H1 (cell line): ENCODE data around the gene CCDC120. TPM values are rescaled to one million over a fixed set of nuclear protein-coding genes. Genes with fewer than 3 reads are reported as not detected.

Experiments used
- CTCF ChIA-PET: fragments of 300-600 bp; sonication (Branson Sonifier 250); formaldehyde crosslinking; loops from one replicate; lab custom pipeline; 2021; ENCODE audit not compliant: partially characterized antibody; lab: Charles Lee
- POLR2A ChIA-PET: fragments of 300-600 bp; sonication (Branson Sonifier 250); formaldehyde crosslinking; loops from one replicate; lab custom pipeline; 2021; ENCODE audit warnings: inconsistent platforms; ENCODE audit not compliant: partially characterized antibody; lab: Charles Lee
- DNase-seq, 2 experiments: peaks; one replicate each; pipeline versions ENCODE4 v3.0.0 to v3.0.0-alpha.2; 2010 to 2022; ENCODE audit warnings: low spot score in 2 of 2, low read depth in 1 of 2, mixed read lengths in 1 of 2
- FAIRE-seq: peaks from 2 replicates; lab custom pipeline; 2011; peaks lifted over from hg19 to GRCh38; lab: Jason Lieb, UNC
- H2AFZ ChIP-seq: 2 replicates; pipeline ENCODE4 v1.8.1; 2012; ENCODE audit warnings: low read length, inconsistent platforms
- H2AK5ac ChIP-seq: 2 replicates; pipeline ENCODE4 v1.6.1; 2013; ENCODE audit warnings: low read depth, low read length
- H2BK120ac ChIP-seq: replicated peaks from 2 replicates; pipeline ENCODE3; 2013; ENCODE audit warnings: low read depth, low read length, inconsistent platforms
- H2BK12ac ChIP-seq: 2 replicates; pipeline ENCODE4 v1.6.1; 2013; ENCODE audit warnings: low read depth, low read length
- H2BK15ac ChIP-seq: 2 replicates; pipeline ENCODE4 v1.6.1; 2013; ENCODE audit warnings: low read length
- H2BK20ac ChIP-seq: 2 replicates; pipeline ENCODE4 v1.6.1; 2013; ENCODE audit warnings: low read length
- H2BK5ac ChIP-seq: 2 replicates; pipeline ENCODE4 v1.6.1; 2013; ENCODE audit warnings: low read depth, low read length
- H3K14ac ChIP-seq: 2 replicates; pipeline ENCODE4 v1.6.1; 2013; ENCODE audit warnings: inconsistent platforms; ENCODE audit not compliant: insufficient read length
- H3K18ac ChIP-seq: 2 replicates; pipeline ENCODE4 v1.6.1; 2013; ENCODE audit warnings: low read length; ENCODE audit errors: extremely low read depth
- H3K23ac ChIP-seq: 2 replicates; pipeline ENCODE4 v1.6.1; 2013; ENCODE audit warnings: inconsistent platforms; ENCODE audit not compliant: insufficient read length
- H3K23me2 ChIP-seq: 2 replicates; pipeline ENCODE4 v1.6.1; 2013; ENCODE audit warnings: low read depth, low read length
- H3K27ac ChIP-seq: 2 replicates; pipeline ENCODE4 v1.6.1; 2011; ENCODE audit warnings: low read depth, low read length, inconsistent platforms
- H3K27me3 ChIP-seq, 4 experiments: replicated peaks in 1 of 4; 1 replicate in 1 of 4; 2 replicates in 3 of 4; pipeline versions ENCODE4 v1.6.1 to v1.8.1; 2011 to 2013; ENCODE audit warnings: low read length in 3 of 4, mild to moderate bottlenecking in 3 of 4, inconsistent platforms in 2 of 4, mixed read lengths in 2 of 4, moderate library complexity in 1 of 4; ENCODE audit not compliant: control insufficient read depth in 3 of 4, insufficient read depth in 3 of 4; ENCODE audit errors: extremely low read depth in 1 of 4
- H3K36me3 ChIP-seq, 4 experiments: 2 replicates each; pipeline versions ENCODE4 v1.6.1 to v1.8.1; 2011 to 2013; ENCODE audit warnings: mild to moderate bottlenecking in 4 of 4, low read length in 3 of 4, moderate library complexity in 2 of 4, control low read depth in 1 of 4, inconsistent platforms in 1 of 4; ENCODE audit not compliant: insufficient read depth in 4 of 4, control insufficient read depth in 2 of 4
- H3K4ac ChIP-seq: replicated peaks from 2 replicates; pipeline ENCODE3; 2013; ENCODE audit warnings: low read length, low read depth, mixed read lengths, inconsistent platforms; ENCODE audit not compliant: insufficient read length
- H3K4me1 ChIP-seq, 4 experiments: replicated peaks in 1 of 4; 1 replicate in 1 of 4; 2 replicates in 3 of 4; pipeline versions ENCODE4 v1.6.1 to v1.8.1; 2011 to 2013; ENCODE audit warnings: low read length in 3 of 4, inconsistent platforms in 2 of 4, mixed read lengths in 1 of 4; ENCODE audit not compliant: insufficient read depth in 4 of 4, control insufficient read depth in 3 of 4
- H3K4me2 ChIP-seq, 2 experiments: 2 replicates each; pipeline versions ENCODE4 v1.6.1 to v1.8.1; 2011 to 2013; ENCODE audit warnings: low read depth in 2 of 2, low read length in 2 of 2, control low read depth in 1 of 2, inconsistent platforms in 1 of 2, mild to moderate bottlenecking in 1 of 2; ENCODE audit not compliant: insufficient read depth in 1 of 2
- H3K4me3 ChIP-seq, 4 experiments: fragments of 200-600, 300-600 bp in 1 of 4; sonication (generic), shearing (Covaris generic), sonication (Bioruptor Twin) in 1 of 4; 2 replicates each; pipeline versions ENCODE4 v1.5.1 to v1.8.1; 2011 to 2016; ENCODE audit warnings: low read length in 4 of 4, low read depth in 3 of 4, control low read depth in 2 of 4, inconsistent platforms in 2 of 4, mild to moderate bottlenecking in 2 of 4, mixed read lengths in 1 of 4, moderate library complexity in 1 of 4; ENCODE audit not compliant: insufficient read depth in 2 of 4; ENCODE audit errors: extremely low read depth in 1 of 4
- H3K56ac ChIP-seq: replicated peaks from 2 replicates; pipeline ENCODE3; 2013; ENCODE audit warnings: low read depth, mild to moderate bottlenecking, mixed read lengths, low read length, inconsistent platforms; ENCODE audit not compliant: insufficient read length
- H3K79me1 ChIP-seq: 2 replicates; pipeline ENCODE4 v1.6.1; 2013; ENCODE audit warnings: low read depth, low read length, control low read depth
- H3K79me2 ChIP-seq, 2 experiments: 2 replicates each; pipeline versions ENCODE4 v1.6.1 to v1.8.1; 2012 to 2013; ENCODE audit warnings: low read length in 2 of 2, mild to moderate bottlenecking in 2 of 2, inconsistent platforms in 1 of 2; ENCODE audit not compliant: insufficient read depth in 2 of 2, control insufficient read depth in 1 of 2
- H3K9ac ChIP-seq, 4 experiments: replicated peaks in 1 of 4; 1 replicate in 1 of 4; 2 replicates in 3 of 4; pipeline versions ENCODE4 v1.6.1 to v1.8.1; 2011 to 2013; ENCODE audit warnings: low read depth in 3 of 4, low read length in 3 of 4, control low read depth in 2 of 4, mild to moderate bottlenecking in 2 of 4, moderate library complexity in 2 of 4, inconsistent platforms in 1 of 4; ENCODE audit errors: extremely low read depth in 1 of 4
- H3K9me3 ChIP-seq, 2 experiments: 2 replicates each; pipeline versions ENCODE4 v1.6.1 to v1.8.1; 2012 to 2013; ENCODE audit warnings: mild to moderate bottlenecking in 2 of 2, moderate library complexity in 2 of 2, control low read depth in 1 of 2, inconsistent platforms in 1 of 2, low read depth in 1 of 2, low read length in 1 of 2, mixed read lengths in 1 of 2; ENCODE audit not compliant: insufficient read depth in 2 of 2
- H4K20me1 ChIP-seq, 2 experiments: replicated peaks in 1 of 2; 2 replicates each; pipeline versions ENCODE3 to v1.8.1; 2011 to 2013; ENCODE audit warnings: inconsistent platforms in 2 of 2, low read length in 2 of 2, mild to moderate bottlenecking in 1 of 2; ENCODE audit not compliant: insufficient read depth in 2 of 2, control insufficient read depth in 1 of 2
- H4K5ac ChIP-seq: 2 replicates; pipeline ENCODE4 v1.6.1; 2013; ENCODE audit warnings: low read length, low read depth, mixed read lengths, inconsistent platforms; ENCODE audit not compliant: insufficient read length
- H4K8ac ChIP-seq: 2 replicates; pipeline ENCODE4 v1.8.0; 2013; ENCODE audit warnings: mild to moderate bottlenecking, moderate library complexity, low read length, inconsistent platforms; ENCODE audit not compliant: insufficient read depth; ENCODE audit errors: extremely low read depth
- H4K91ac ChIP-seq: replicated peaks from 2 replicates; pipeline ENCODE3; 2013; ENCODE audit warnings: low read length, mixed read lengths, inconsistent platforms; ENCODE audit not compliant: insufficient read length
- CBX8 ChIP-seq: fragments of 300-800, 300-1000 bp; sonication (generic); IDR thresholded peaks from 2 replicates; pipeline ENCODE4 v1.7.1; 2016; ENCODE audit warnings: low read depth, low read length, borderline replicate concordance
- FOSL1 ChIP-seq: IDR thresholded peaks from 2 replicates; pipeline ENCODE4 v1.6.1; 2011; ENCODE audit warnings: mild to moderate bottlenecking, low read depth, low read length, moderate library complexity; ENCODE audit not compliant: insufficient read depth
- KDM1A ChIP-seq: fragments of 200-600, 300-600 bp; sonication (generic); IDR thresholded peaks from 2 replicates; pipeline ENCODE4 v1.7.1; 2016; ENCODE audit warnings: mild to moderate bottlenecking, low read length, borderline replicate concordance
- KDM4A ChIP-seq: IDR thresholded peaks from one replicate; pipeline ENCODE4 v1.7.1; 2012; ENCODE audit warnings: low read depth, mild to moderate bottlenecking, moderate library complexity, low read length, inconsistent platforms; ENCODE audit not compliant: severe bottlenecking
- NRF1 ChIP-seq: IDR thresholded peaks from 2 replicates; pipeline ENCODE4 v1.6.1; 2011; ENCODE audit warnings: mild to moderate bottlenecking, low read depth, low read length, improper control_type of control experiment
- SAP30 ChIP-seq: fragments of 300-600 bp; sonication (generic); IDR thresholded peaks from 2 replicates; pipeline ENCODE4 v1.7.1; 2012; ENCODE audit warnings: low read length, moderate library complexity, mild to moderate bottlenecking, inconsistent platforms; ENCODE audit not compliant: insufficient read depth, insufficient replicate concordance
- SIN3A ChIP-seq, 2 experiments: IDR thresholded peaks in 1 of 2; conservative IDR thresholded peaks in 1 of 2; 2 replicates each; pipeline ENCODE4 v1.6.1; 2011 to 2012; ENCODE audit warnings: low read length in 2 of 2, improper control_type of control experiment in 1 of 2, low read depth in 1 of 2, mild to moderate bottlenecking in 1 of 2
- SIRT6 ChIP-seq: IDR thresholded peaks from one replicate; pipeline ENCODE4 v1.7.1; 2012; ENCODE audit warnings: low read length, inconsistent platforms
- TBP ChIP-seq: IDR thresholded peaks from 2 replicates; pipeline ENCODE4 v1.6.1; 2011; ENCODE audit warnings: low read depth, low read length, improper control_type of control experiment
- ZNF274 ChIP-seq: IDR thresholded peaks from 2 replicates; pipeline ENCODE4 v1.7.0; 2012; ENCODE audit warnings: low read length, borderline replicate concordance; ENCODE audit errors: extremely low read depth
- whole genome bisulfite sequencing, 2 experiments: shearing (Covaris generic) in 1 of 2; methylation state at CpG; one replicate each; pipeline versions ENCODE4 v1.1.6 to v1.1.7; 2013 to 2015; ENCODE audit warnings: low lambda C conversion rate in 2 of 2, mixed read lengths in 2 of 2, inconsistent platforms in 1 of 2, low coverage in 1 of 2, missing lambda C conversion rate in 1 of 2; ENCODE audit not compliant: insufficient replicate concordance in 2 of 2, insufficient coverage in 1 of 2, insufficient read length in 1 of 2; ENCODE audit errors: extremely low coverage in 1 of 2, missing lambda C conversion rate in 1 of 2; 5-methylcytosine and 5-hydroxymethylcytosine counted together
- long read RNA-seq, 2 experiments: library from RNA in 1 of 2; library from capped mRNA in 1 of 2; stranded (forward); transcript quantifications; one replicate each; pipeline ENCODE4 v2.0.0, GENCODE V29; 2021; ENCODE audit warnings: inconsistent platforms in 1 of 2
- polyA minus RNA-seq, 3 experiments: library from RNA; depleted of rRNA, polyadenylated mRNA; stranded (reverse); fragments of >200 nt; gene quantifications; 1 replicate in 2 of 3; 2 replicates in 1 of 3; pipeline ENCODE4 v1.2.3, GENCODE V29; 2011
- polyA plus RNA-seq, 7 experiments: library from polyadenylated mRNA; depleted of rRNA in 3 of 7; stranded (reverse) in 5 of 7; unstranded in 2 of 7; fragments of >200 nt in 5 of 7; fragments of 200-250 nt in 2 of 7; gene quantifications; 1 replicate in 5 of 7; 2 replicates in 1 of 7; 4 replicates in 1 of 7; pipeline versions ENCODE4 v1.2.1 to v1.2.3, GENCODE V29; 2011 to 2013; ENCODE audit warnings: missing spikeins in 2 of 7, mixed read lengths in 2 of 7
- total RNA-seq: library from RNA; stranded (reverse); fragmentation: NEBNext Ultra II Directional; extraction: Animal tissue kit (Norgen Biotek cat#: 25700); gene quantifications from 2 replicates; pipeline ENCODE4 v1.2.1, GENCODE V29; 2021

Gene CCDC120
- 11.8 and 11.9 TPM in 2 replicates for total RNA-seq
- polyA plus RNA-seq (2011; rRNA removed): 4.9 and 8.6 TPM in 2 replicates
- 5.2 TPM for polyA plus RNA-seq (2011; cell fraction: cytosol; rRNA removed)
- polyA plus RNA-seq (2011; cell fraction: nucleus; rRNA removed): 16.9 TPM
- polyA plus RNA-seq (2012, experiment 1 of 2): 7.7 to 10.3 TPM (median 9.3 TPM) in 4 replicates
- 7.5 TPM for polyA plus RNA-seq (2012, experiment 2 of 2)
- 7.6 TPM for polyA plus RNA-seq (2013, experiment 1 of 2)
- polyA plus RNA-seq (2013, experiment 2 of 2): 7.6 TPM
- polyA minus RNA-seq (2011; rRNA and poly(A)+ RNA removed): 3.1 and 5.0 TPM in 2 replicates
- 6.9 TPM for polyA minus RNA-seq (2011; cell fraction: cytosol; rRNA and poly(A)+ RNA removed)
- 5.9 TPM for polyA minus RNA-seq (2011; cell fraction: nucleus; rRNA and poly(A)+ RNA removed)
- long read RNA-seq, experiment 1, partial matches to known transcripts: 0 of 4 reads
- long read RNA-seq, experiment 1, other reads (novel, unspliced or antisense): 3 of 4 reads
- long read RNA-seq, experiment 2, partial matches to known transcripts: 0 of 1 reads
- long read RNA-seq, experiment 2, other reads (novel, unspliced or antisense): 0 of 1 reads

GRCh38 chrX:49058794-49059193 lies at the start of gene CCDC120:
CCDC120 (plus strand) TSS chrX:49058999; CDS start chrX:49062042, 3,043 bp downstream.
- H2AK5ac ChIP-seq: no peak within 1 kb of the TSS
- no peak within 1 kb of the TSS for H4K8ac ChIP-seq
- H3K18ac ChIP-seq: no peak within 1 kb of the TSS
- no peak within 1 kb of the TSS for H4K5ac ChIP-seq
- H4K91ac ChIP-seq: no peak within 1 kb of the TSS
- no peak within 1 kb of the TSS for H3K4ac ChIP-seq
- TF ChIP-seq FOSL1 (no peak), SIN3A (conservative IDR thresholded peaks at IDR 0.05 in 1 of 2, IDR thresholded peaks at IDR 0.05 in 1 of 2; ENCODE audit: low read depth in 1 of 2, low read length in 2 of 2) (no peak), NRF1 (no peak), ZNF274 (no peak), SAP30 (no peak), TBP (no peak), CBX8 (no peak), SIRT6 (no peak), KDM1A (no peak), KDM4A (no peak)
- no peak within 1 kb of the TSS for H3K14ac ChIP-seq
- H4K20me1 ChIP-seq: no peaks in the 10 kb centered on the region
- no peaks in the 10 kb centered on the region for H3K27me3 ChIP-seq
- peak within 1 kb of the TSS in 2 of 4 experiments; percentile 22 to 48; a peak in 3 of 7 replicates for H3K9ac ChIP-seq
- H3K79me2 ChIP-seq: peaks cover 0 to 13% of the 10 kb centered on the region in 2 experiments; a peak in 3 of 4 replicates
- no peak within 1 kb of the TSS for H2BK120ac ChIP-seq
- no peak within 1 kb of the TSS for H3K56ac ChIP-seq
- no peak within 1 kb of the TSS for H3K27ac ChIP-seq
- peaks cover 0 to 4% (median 0%) of the 10 kb centered on the region in 4 experiments; a peak in 5 of 7 replicates for H3K4me1 ChIP-seq
- H2BK5ac ChIP-seq: no peak within 1 kb of the TSS; the same call in 1 of the 2 replicates
- H3K4me3 ChIP-seq: peak within 1 kb of the TSS; percentile 46 to 66 (median 51)
- no peak within 1 kb of the TSS for H2BK15ac ChIP-seq
- no peak within 1 kb of the TSS for H2AFZ ChIP-seq
- H2BK12ac ChIP-seq: 0 out of 2 replicates have a peak within 1 kb of the TSS, but pooled peaks have one; percentile 17
- DNase-seq (no peak), FAIRE-seq (no peak)
- no peak within 1 kb of the TSS for H3K23ac ChIP-seq
- no peak within 1 kb of the TSS for H2BK20ac ChIP-seq
- peaks cover 3% of the 10 kb centered on the region; the same call in 1 of the 2 replicates for H3K23me2 ChIP-seq
- 14% methylated on average over 1 of the region's 5 CpGs; no CpG with 5 or more reads in 1 of the 2 experiments for WGBS, 2 experiments
- H3K4me2 ChIP-seq: peak within 1 kb of the TSS; percentile 78 to 85
- ChIA-PET CTCF (interaction anchor here (0.6 kb wide), 1 partner anchor 19 kb away, joined by 3 read pairs; no protein-coding TSS in a partner anchor), POLR2A (interaction anchor here (0.8 to 1.9 kb wide), 4 partner anchors 17 to 32 kb away, joined by 4 to 5 read pairs (median 4); no protein-coding TSS in a partner anchor)
- 0 out of 2 replicates have a peak, but pooled peaks cover 4% of the 10 kb centered on the region for H3K79me1 ChIP-seq
- H3K36me3 ChIP-seq: peaks cover 0 to 4% (median 3%) of the 10 kb centered on the region in 4 experiments; a peak in 2 of 8 replicates
- H3K9me3 ChIP-seq: no peaks in the 10 kb centered on the region
